GM12892 (cell line): ENCODE measurements around the gene RAMAC.

ENCODE experiments used
- POLR2A ChIP-seq: IDR thresholded peaks from 2 replicates; pipeline ENCODE4 v1.6.1; 2011; ENCODE audit warnings: low read depth, low read length, control low read depth
- POLR2AphosphoS5 ChIP-seq: IDR thresholded peaks from 2 replicates; pipeline ENCODE4 v1.6.1; 2011; ENCODE audit warnings: low read depth, low read length, control low read depth

GRCh38 chr15:83010709-83011270, 24.8 kb downstream of the RAMAC start:
- TF ChIP-seq POLR2AphosphoS5 (no peak), POLR2A (no peak)
